Heart left ventricle (tissue), 16 donors: ENCODE results near the gene TNFAIP1. TPM values are rescaled to one million over a fixed set of nuclear protein-coding genes. Genes with fewer than 3 reads are reported as not detected.

Experiments
- ATAC-seq, 4 donors: fragments of 200-7000 bp; cut with Tn5 transposase; one replicate each; pipeline ENCODE4 v1.9.1; 2020 to 2022; ENCODE audit warnings: moderate library complexity in 4 of 4, mild to moderate bottlenecking in 3 of 4, moderate number of reproducible peaks in 1 of 4
- DNase-seq, 5 donors: peaks; one replicate each; pipeline ENCODE4 v3.0.0-alpha.2; 2020
- H3K27ac ChIP-seq, 12 donors: fragments of 200-600 bp; sonication (generic) in 4 of 12; one replicate each; pipeline versions ENCODE4 v1.5.0 to v1.8.0; 2016 to 2022; ENCODE audit warnings: mild to moderate bottlenecking in 2 of 12
- H3K27me3 ChIP-seq, 9 donors: fragments of 200-600 bp; sonication (generic) in 2 of 9; one replicate each; pipeline versions ENCODE4 v1.5.1 to v1.8.0; 2016 to 2022; ENCODE audit warnings: mild to moderate bottlenecking in 3 of 9
- H3K36me3 ChIP-seq, 9 donors: fragments of 200-600 bp; sonication (generic) in 2 of 9; one replicate each; pipeline versions ENCODE4 v1.5.0 to v1.8.0; 2018 to 2022; ENCODE audit warnings: mild to moderate bottlenecking in 2 of 9
- H3K4me1 ChIP-seq, 12 donors: fragments of 200-600 bp; sonication (generic) in 4 of 12; one replicate each; pipeline versions ENCODE4 v1.5.0 to v1.8.0; 2016 to 2022; ENCODE audit warnings: mild to moderate bottlenecking in 3 of 12
- H3K4me3 ChIP-seq, 12 donors: fragments of 200-600 bp; sonication (generic) in 4 of 12; one replicate each; pipeline versions ENCODE4 v1.5.0 to v1.8.0; 2017 to 2022; ENCODE audit warnings: mild to moderate bottlenecking in 9 of 12, moderate library complexity in 4 of 12
- H3K9me3 ChIP-seq, 12 donors: fragments of 200-600 bp; sonication (generic) in 4 of 12; one replicate each; pipeline versions ENCODE4 v1.5.0 to v1.8.0; 2016 to 2022; ENCODE audit warnings: mild to moderate bottlenecking in 1 of 12
- CTCF ChIP-seq, 12 donors: fragments of 200-600 bp; sonication (generic) in 4 of 12; IDR thresholded peaks; one replicate each; pipeline versions ENCODE4 v1.5.0 to v1.8.0; 2018 to 2022; ENCODE audit warnings: antibody characterized with exemption in 12 of 12, mild to moderate bottlenecking in 5 of 12
- POLR2A ChIP-seq, 2 donors: fragments of 450-650 bp; IDR thresholded peaks; one replicate each; pipeline ENCODE4 v1.6.1; 2017; ENCODE audit warnings: antibody characterized with exemption in 2 of 2, mild to moderate bottlenecking in 2 of 2, moderate library complexity in 2 of 2
- WGBS, 4 donors: extraction: QIAGEN DNeasy Blood & Tissue Kit in 2 of 4; methylation state at CpG; one replicate each; pipeline versions ENCODE4 v1.1.5 to v1.1.7; 2013 to 2018; 5-methylcytosine and 5-hydroxymethylcytosine counted together
- intact Hi-C, 10 donors: fragments of 100-400 bp; cut with DNase I; formaldehyde crosslinking; loops; one replicate each; pipeline versions ENCODE4 v1.11.1 to v1.14.2; 2022
- polyA plus RNA-seq, 2 donors: library from polyadenylated mRNA; stranded (reverse); fragments of 200-250 nt; gene quantifications; one replicate each; pipeline ENCODE4 v1.2.3, GENCODE V29; 2013
- total RNA-seq, 9 donors: library from RNA; depleted of rRNA in 2 of 9; stranded (reverse); fragments of >200 nt in 2 of 9; fragmentation: NEBNext Ultra II Directional in 3 of 9; extraction: Animal tissue kit (Norgen Biotek cat#: 25700) in 3 of 9; gene quantifications; one replicate each; pipeline versions ENCODE4 v1.1.0 to v1.2.4, GENCODE V29; 2016 to 2023
- donor health status: ischemic (EF 13 %, LVEDD 7.1; RV severe dilation, severe dysfunction).
- donor health status: healthy with polysubstance abuse.
- donor health status: DM: no; HTN: yes; CAD: no.
- donor health status: DM: no; HTN: no; CAD: no.
- donor health status: ischemic (EF 25% LVEDD 6.9; RV normal size, moderate dysfunction).
- donor health status: ischemic (EF 25% LVEDD 5.7; RV mildly dilated, moderate dysfunction).
- donor health status: healthy.
- donor health status: DM: yes; HTN: yes; CAD: no.
- donor health status: ischemic (EF 35%, LVEDD 5.7; RV mildly dilated, moderate dysfunction).
- donor health status: nonischemic (EF 11% LVEDD 7.7; RV severe dilation, severe dysfunction).
- donor health status: DM: yes; HTN: yes; CAD: no.
- donor health status: PGD.
- donor health status: ischemic (EF 29% LVEDD 5.4; RV normal size, mild dysfunction).
- donor health status: nonischemic (EF 23%, LVEDD 6.1; RV moderate dilation, normal function).

The TNFAIP1 gene
- total and polyA plus RNA-seq, 11 donors: 11.9 to 83.4 (median 47.8) TPM

- Histone ChIP-seq H3K36me3 (peaks cover 0 to 92% (median 74%) of the 10 kb centered on the region in 9 donors), H3K4me3 (no peak overlapping the region)
- TF ChIP-seq POLR2A (IDR thresholded peaks at IDR 0.05) (no peak), CTCF (IDR thresholded peaks at IDR 0.05) (no peak)
Observed at GRCh38 chr17:28391401-28391800, 55.8 kb downstream of the TNFAIP1 start.

GRCh38 chr17:28392491-28392890 lies 56.9 kb downstream of the TNFAIP1 start:
- H3K27me3 ChIP-seq: no peaks in the 10 kb centered on the region
- no peak overlapping the region for H3K27ac ChIP-seq
- WGBS, 4 donors: 71 to 89% (median 75%) methylated on average over 10 of the region's 10 CpGs
- intact Hi-C loops: no loop called here
- H3K9me3 ChIP-seq: no peaks in the 10 kb centered on the region
- H3K4me1 ChIP-seq: no peaks in the 10 kb centered on the region
- peaks cover 0 to 94% (median 77%) of the 10 kb centered on the region in 9 donors for H3K36me3 ChIP-seq
- DNase-seq: no peak
- no peak overlapping the region for H3K4me3 ChIP-seq
- no peak for ATAC-seq
- TF ChIP-seq POLR2A (IDR thresholded peaks at IDR 0.05) (no peak), CTCF (IDR thresholded peaks at IDR 0.05) (no peak)

More at GRCh38 chr17:28391401-28391800, 55.8 kb downstream of the TNFAIP1 start:
- Histone ChIP-seq H3K27me3 (no peaks in the 10 kb centered on the region), H3K9me3 (no peaks in the 10 kb centered on the region), H3K27ac (no peak overlapping the region), H3K4me1 (no peaks in the 10 kb centered on the region)
- DNase-seq (no peak), ATAC-seq (no peak)
- WGBS, 4 donors: 50 to 91% (median 66%) methylated on average over 2 of the region's 2 CpGs
- intact Hi-C loops: no loop called here

GRCh38 chr17:28394337-28395116 lies 59.0 kb downstream of the TNFAIP1 start:
- H3K36me3 ChIP-seq: peaks cover 0 to 84% (median 67%) of the 10 kb centered on the region in 9 donors

More at GRCh38 chr17:28394337-28395116, 59.0 kb downstream of the TNFAIP1 start:
- WGBS, 4 donors: 81 to 93% (median 91%) methylated on average over 7 of the region's 7 CpGs
- Histone ChIP-seq H3K4me3 (no peak overlapping the region), H3K27ac (no peak overlapping the region), H3K4me1 (peaks cover 0 to 20% (median 0%) of the 10 kb centered on the region in 12 donors), H3K27me3 (no peaks in the 10 kb centered on the region), H3K9me3 (no peaks in the 10 kb centered on the region)
- DNase-seq (no peak), ATAC-seq (no peak)
- TF ChIP-seq CTCF (IDR thresholded peaks at IDR 0.05) (no peak), POLR2A (IDR thresholded peaks at IDR 0.05) (no peak)
- intact Hi-C loops: no loop called here
